ENCODE data around the gene MTX1.
A peak's percentile ranks its signal among the peaks of the same experiment; 100 is the strongest.
"Not testable (repeated sequence)": the region's sequence is repeated elsewhere in the genome, so short reads cannot be mapped to it uniquely, and the experiment has no call there.

Gene MTX1

DNA sequence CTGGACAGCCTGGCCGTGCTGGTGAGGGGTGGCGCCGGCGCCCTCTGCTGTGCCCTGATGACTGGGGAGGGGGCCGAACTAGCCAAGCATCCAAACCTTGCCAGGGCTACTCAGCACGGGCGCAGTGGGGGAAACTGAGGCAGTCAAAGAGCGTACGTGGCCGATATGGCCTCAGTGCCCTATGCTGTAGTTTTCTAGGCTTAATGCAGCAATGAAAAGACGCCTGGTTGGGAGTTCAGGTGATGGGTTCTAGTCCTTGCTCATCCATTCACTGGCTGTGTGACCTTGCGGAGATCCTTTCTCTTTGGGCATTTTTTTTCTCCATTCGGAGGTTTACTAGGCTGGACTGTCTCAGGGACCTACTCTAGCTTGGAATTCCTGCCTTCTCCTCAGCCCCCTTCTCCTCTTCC, 822 bp downstream of the MTX1 start:
- no peak for FAIRE-seq

DNA sequence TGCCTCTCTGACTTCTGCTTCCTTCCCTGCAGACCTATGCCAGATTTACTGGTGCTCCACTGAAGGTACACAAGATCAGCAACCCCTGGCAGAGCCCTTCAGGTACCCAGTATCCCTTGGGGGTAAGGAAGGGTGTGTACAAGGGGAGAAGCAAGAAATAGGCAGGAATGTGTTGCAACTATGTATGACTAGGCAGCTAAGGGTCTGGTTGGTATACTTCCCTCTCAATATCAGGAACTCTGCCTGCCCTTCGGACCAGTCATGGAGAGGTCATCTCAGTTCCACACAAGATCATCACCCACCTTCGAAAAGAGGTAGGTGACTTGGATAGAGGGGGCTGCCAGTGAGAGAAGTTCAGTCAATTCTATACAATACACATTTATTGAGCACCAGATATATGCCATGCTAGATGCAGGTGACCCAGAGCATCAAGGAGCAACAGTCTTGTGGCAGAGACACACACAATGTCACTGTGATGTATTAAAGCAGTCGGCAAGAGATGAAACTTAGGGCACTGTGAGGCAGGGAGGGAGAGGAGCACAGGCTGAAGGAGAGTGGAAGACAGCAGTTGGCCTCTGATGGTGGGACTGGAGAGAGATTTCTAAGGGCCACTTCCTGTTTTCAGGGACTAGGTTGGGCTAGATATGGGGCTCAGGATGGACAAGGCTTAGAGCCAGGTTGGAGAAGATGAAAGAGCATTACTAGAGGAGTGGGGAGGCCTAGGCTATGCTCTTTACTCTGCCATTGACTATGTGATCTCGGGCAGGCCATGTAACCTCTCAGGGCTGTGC, 2.0 kb downstream of the MTX1 start:
- FAIRE-seq, result no peak

GRCh38 chr1:155211381-155212050, 3.0 kb downstream of the MTX1 start:
- not testable (repeated sequence) for FAIRE-seq

- not testable (repeated sequence) for FAIRE-seq
These were observed 3.6 kb downstream of the MTX1 start for GRCh38 chr1:155212051-155212440.

DNA sequence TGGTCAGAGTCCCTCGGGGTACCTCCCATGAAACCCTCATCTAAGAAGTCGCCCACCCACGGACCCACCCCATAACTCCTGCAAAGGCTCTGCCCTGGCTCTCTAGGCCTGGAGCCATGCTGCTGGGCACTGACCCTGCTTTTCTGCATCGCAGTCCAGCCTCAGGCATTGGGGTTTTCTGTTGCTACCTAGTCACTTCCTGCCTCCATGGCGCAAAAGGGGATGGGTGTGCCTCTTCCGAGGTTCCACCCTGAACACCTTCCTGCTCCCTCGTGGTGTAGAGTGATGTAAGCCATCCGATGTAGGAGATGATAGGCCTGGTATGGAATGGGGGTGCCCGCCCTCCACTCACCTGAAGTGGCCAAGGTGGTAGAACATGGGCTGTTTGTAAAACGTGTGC, 6.2 kb downstream of the MTX1 start:
- FAIRE-seq, result not testable (repeated sequence)

- no peak for FAIRE-seq
These were observed 10.5 kb downstream of the MTX1 start for GRCh38 chr1:155218854-155219591.

DNA sequence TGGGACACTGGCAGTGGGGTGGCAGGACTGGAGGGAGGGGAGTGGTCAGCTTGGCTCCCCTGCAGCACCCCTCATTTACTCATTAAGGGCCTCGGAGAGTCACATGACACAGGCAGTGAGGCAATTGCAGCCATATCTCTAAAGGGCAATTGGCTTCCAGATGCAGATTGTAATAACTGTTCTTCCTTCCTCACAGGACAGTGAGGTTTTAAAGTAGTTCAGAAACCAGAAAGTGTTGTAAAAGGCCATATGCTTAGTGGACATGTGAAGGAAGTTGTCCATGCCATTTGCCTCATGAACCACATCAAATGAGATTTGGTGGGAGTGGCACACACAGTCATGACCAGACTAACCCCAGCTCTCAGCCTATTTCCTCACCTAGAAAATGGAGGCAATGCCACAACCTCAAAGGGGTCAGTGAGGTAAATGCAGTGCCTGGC, 11.1 kb downstream of the MTX1 start:
- no peak for FAIRE-seq

- FAIRE-seq, result not testable (repeated sequence)
These were observed 11.9 kb downstream of the MTX1 start for GRCh38 chr1:155220211-155220965.

- no peak for FAIRE-seq
These were observed 14.6 kb downstream of the MTX1 start for GRCh38 chr1:155223047-155223446.

- not testable (repeated sequence) for FAIRE-seq
These were observed 16.9 kb downstream of the MTX1 start for GRCh38 chr1:155225404-155225759.

- FAIRE-seq, result no peak
These were observed 17.9 kb downstream of the MTX1 start for GRCh38 chr1:155226188-155226909.

- FAIRE-seq, result no peak
These were observed 18.4 kb downstream of the MTX1 start for GRCh38 chr1:155226910-155227260.

DNA sequence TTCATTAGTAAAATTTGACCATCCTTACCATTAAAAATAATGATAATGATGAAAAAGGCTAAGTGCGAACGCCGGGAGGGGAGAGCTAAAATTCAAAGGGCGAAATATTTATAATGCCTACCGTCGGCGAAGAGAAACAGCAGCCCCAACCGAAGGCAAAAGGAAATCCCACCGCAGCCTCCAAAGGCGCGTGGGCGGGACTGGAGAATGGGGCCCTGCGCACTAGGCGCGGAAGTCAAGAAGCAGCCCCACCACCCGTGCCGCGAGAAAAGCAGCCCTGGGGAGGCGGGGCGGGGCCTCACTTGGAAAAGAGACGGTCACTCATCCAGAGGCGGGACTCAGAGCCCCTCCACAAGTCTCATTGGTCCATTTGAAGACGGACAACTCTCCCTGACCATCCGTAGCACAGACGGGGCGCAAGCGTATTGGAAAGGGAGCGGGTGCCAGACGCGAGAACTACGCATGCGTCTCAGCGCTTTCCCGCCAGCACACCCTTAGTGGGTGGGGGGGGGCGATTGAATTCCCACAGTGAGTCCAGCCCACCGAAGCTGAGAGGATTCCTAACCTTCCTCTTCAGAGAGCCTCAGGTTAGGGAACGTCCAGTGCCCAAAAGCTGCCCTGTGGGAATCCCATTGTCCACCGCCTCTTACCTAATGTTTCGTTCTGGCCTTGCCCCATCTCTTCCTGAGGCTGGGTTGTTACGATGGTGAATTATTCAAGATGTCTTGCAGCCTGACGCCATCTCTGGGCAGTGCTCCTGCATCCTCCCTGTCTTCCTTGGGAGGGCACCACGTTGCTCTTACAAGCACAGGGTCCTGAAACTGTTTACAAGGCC, 19.0 kb downstream of the MTX1 start:
- FAIRE-seq, result peak; percentile 94

DNA sequence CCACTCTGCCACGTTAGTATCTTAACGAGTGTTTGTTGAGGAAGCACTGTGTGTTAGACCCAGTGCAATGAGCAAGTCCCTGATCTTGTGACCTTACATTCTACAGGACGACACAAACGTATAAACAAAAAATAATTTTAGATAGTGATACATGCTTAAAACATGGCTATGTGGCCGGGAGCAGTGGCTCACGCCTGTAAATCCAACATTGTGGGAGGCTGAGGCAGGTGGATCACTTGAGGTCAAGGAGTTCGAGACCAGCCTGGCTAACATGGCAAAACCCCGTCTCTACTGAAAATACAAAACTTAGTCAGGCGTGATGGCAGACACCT, 19.6 kb downstream of the MTX1 start:
- no peak for FAIRE-seq

- not testable (repeated sequence) for FAIRE-seq
These were observed 22.8 kb downstream of the MTX1 start for GRCh38 chr1:155231302-155231701.

GRCh38 chr1:155232001-155232978, 23.8 kb downstream of the MTX1 start:
- not testable (repeated sequence) for FAIRE-seq

DNA sequence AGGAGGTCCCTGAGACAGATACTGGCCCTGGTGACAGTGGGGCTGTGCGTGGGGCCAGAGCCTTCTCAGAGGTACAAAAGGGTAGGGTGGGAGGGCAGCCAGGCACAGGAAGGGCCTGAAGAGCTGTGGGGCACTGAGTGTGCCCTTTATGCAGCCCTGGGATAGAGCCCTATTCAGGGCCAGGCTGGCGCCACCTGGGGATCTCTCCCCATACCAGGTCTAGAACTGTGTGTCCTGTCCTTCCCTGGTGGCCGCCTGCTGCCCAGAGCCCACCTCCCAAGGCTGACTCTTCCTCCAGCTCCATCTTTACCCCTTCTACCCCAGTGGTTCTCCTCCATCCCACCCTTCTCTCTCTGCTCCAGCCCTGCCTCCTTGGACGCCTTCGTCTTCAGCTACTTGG, 25.0 kb downstream of the MTX1 start:
- not testable (repeated sequence) for FAIRE-seq

- FAIRE-seq, result not testable (repeated sequence)
These were observed 26.9 kb downstream of the MTX1 start for GRCh38 chr1:155235375-155235774.

DNA sequence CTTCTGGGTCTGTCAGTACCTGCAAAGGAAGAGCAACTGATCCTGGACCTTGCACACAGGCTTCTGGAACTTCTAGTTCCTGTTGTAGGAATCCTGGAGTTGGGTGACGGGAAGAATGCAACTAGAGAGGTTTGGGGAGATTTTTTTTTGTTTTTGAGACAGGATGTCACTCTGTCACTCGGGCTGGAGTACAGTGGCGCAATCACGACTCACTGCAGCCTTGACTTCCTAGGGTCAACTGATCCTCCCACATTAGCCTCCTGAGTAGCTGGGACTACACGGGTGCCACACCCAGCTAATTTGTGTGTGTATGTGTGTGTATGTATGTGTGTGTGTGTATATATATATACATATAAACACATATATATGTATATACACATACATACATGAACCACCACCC, 28.0 kb downstream of the MTX1 start:
- no peak for FAIRE-seq

DNA sequence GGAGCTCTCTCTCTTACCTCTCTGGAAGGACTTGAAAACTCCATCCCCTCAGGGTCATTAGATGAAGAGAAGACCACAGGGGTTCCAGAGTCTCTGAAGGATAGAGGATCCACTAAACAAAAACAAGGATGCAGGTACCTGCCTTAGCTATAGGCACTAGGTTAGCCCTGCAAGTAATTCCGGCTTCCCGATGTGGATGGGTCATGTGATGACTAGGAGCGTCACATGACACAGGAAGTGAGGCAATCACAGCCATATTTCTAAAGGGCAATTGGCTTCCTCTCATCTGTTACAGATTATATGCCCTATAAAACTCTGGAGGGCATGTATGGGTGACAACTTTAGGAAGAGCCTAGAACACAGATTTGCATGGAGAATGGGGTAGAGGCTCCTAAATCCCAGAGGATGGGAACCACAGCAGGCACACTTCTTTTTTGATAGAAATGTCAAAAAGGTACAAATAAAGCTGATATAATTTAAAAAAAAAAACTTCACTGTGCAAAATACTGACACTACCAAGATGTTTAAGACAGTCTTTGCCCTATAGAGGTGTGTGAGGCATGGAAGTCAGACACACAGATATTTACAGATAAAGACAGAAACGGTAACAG, 32.7 kb downstream of the MTX1 start:
- no peak for FAIRE-seq
